Measurements from ENCODE around the gene KCNV2.

Gene KCNV2

GRCh38 chr9:2722715-2723114 lies 5.4 kb downstream of the KCNV2 start:
- DNase-seq, result peak; percentile 2

- no peak for DNase-seq
Measured at GRCh38 chr9:2723376-2724065, 6.2 kb downstream of the KCNV2 start.

GRCh38 chr9:2725126-2725525 lies 7.8 kb downstream of the KCNV2 start:
- no peak for DNase-seq

- no peak for DNase-seq
Measured at GRCh38 chr9:2725898-2726649, 8.8 kb downstream of the KCNV2 start.

GRCh38 chr9:2726650-2727340 lies 9.5 kb downstream of the KCNV2 start:
- no peak for DNase-seq

- no peak for DNase-seq
Measured at GRCh38 chr9:2727374-2727773, 10.1 kb downstream of the KCNV2 start.

GRCh38 chr9:2727966-2728613 lies 10.8 kb downstream of the KCNV2 start:
- peak; percentile 28 for DNase-seq

GRCh38 chr9:2729003-2729402 lies 11.7 kb downstream of the KCNV2 start:
- DNase-seq, result no peak

- DNase-seq, result no peak
Measured at GRCh38 chr9:2729721-2730120, 12.4 kb downstream of the KCNV2 start.

GRCh38 chr9:2730971-2731370 lies 13.7 kb downstream of the KCNV2 start:
- no peak for DNase-seq

- DNase-seq, result no peak
Measured at GRCh38 chr9:2732492-2732891, 15.2 kb downstream of the KCNV2 start.

- no peak for DNase-seq
Measured at GRCh38 chr9:2740616-2741015, 23.3 kb downstream of the KCNV2 start.

GRCh38 chr9:2741441-2742158 lies 24.3 kb downstream of the KCNV2 start:
- DNase-seq, result no peak

- DNase-seq, result no peak
Measured at GRCh38 chr9:2742214-2742613, 24.9 kb downstream of the KCNV2 start.

- no peak for DNase-seq
Measured at GRCh38 chr9:2743937-2744529, 26.7 kb downstream of the KCNV2 start.

- no peak for DNase-seq
Measured at GRCh38 chr9:2745560-2746380, 28.5 kb downstream of the KCNV2 start.

- no peak for DNase-seq
Measured at GRCh38 chr9:2749485-2749884, 32.2 kb downstream of the KCNV2 start.

- no peak for DNase-seq
Measured at GRCh38 chr9:2755285-2755684, 38.0 kb downstream of the KCNV2 start.

GRCh38 chr9:2758162-2758897 lies 41.0 kb downstream of the KCNV2 start:
- DNase-seq, result no peak

- no peak for DNase-seq
Measured at GRCh38 chr9:2758898-2759510, 41.7 kb downstream of the KCNV2 start.

Data from activated CD4-positive, alpha-beta T cell treated with anti-CD3 and anti-CD28 coated beads, Interleukin-10, Interleukin-2, amounts not matched to agents 100 ng/mL and 50 ng/mL, durations not matched to agents 16 hours and 8 hours (primary cell).